ENCODE results near the gene WFDC12.

WFDC12 gene

DNA sequence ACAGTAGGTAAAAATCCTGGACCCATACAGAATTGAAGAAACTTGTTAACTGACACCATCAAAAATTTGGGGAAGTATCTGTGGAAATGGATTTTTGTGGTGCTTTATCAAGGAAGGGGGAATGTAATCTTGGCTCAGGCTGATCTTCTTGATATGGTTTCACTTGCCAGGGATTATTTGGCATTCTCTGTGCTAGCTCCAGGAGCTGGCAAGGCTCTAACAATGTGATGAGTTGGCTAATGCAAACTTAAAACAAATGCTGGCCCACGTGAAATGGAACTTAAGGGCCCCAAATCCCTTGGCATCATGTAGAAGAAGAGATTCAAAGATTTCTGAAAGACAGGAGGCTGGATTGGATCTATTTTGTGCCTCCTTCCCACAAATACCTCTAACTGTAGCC, 36.5 kb downstream of the WFDC12 start:
- DNase-seq, result no peak

DNA sequence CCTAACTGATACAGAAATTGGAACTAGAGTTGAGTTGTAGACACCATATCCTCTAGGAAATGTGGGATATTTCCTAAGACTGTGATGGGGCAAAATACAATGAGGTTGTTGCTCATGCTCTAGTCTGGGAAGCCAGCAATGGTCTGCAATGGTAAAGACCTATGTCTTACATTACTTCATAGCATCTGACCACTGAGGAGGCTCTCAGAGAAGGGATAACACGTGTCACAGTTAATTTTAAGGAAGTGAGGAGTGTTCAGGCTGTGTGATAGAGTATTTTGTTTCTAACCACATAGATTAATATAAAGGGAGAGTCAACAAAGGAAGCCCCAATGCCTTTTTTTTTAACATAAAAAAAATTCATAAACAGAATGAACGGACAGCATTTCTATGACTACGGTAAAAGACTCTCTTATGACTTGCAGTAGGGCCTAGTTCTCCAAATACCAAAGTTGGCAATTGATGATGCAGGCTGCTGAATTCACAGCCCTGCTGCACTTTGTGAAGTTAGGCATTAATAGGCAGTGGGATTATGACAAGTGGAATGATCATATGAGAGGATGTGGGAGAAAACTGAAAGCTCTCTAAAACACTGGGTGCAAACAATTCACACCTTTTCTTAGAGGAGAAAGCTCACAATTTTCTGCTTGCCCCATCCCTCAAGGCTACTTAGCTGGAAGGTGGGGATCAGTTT, 37.0 kb downstream of the WFDC12 start:
- no peak for DNase-seq

DNA sequence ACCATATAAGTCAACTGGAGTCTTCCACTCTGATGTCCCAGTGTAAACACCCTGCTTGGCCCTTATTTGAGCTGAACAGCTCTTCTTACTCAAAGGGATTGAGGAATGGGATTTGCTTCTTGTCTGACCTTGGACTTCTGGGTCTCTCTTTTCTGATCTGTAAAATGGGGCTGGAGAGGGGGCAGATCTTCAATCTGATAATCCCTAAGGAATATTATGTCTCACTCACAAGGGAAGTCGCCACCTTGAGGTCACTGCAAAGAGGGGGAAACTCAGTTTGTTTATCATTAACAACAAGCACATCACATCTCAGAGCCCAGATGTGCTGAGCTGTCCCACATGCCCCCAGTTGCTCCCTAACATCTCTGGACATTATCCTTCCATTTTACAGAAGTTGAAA, 38.4 kb downstream of the WFDC12 start:
- no peak for DNase-seq

DNA sequence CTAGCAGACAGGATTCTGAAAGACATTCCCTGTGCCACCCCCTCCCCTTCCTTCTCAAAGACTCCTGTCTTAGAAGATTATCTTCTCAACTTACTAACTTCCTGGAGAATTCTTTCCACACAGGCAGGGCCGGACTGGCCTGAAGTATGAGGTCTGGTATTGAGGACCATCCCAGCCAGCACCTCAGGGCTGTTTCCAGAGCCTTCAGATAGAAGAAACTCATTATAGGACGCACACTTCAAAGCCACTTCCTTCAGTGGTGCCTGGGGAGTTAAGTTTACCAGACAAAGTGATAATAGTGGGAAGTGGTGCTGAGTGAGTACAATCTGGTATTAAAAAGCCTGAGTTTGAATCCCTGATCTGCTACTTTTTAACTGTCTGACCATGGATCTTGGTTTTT, 39.0 kb downstream of the WFDC12 start:
- DNase-seq, result no peak

DNA sequence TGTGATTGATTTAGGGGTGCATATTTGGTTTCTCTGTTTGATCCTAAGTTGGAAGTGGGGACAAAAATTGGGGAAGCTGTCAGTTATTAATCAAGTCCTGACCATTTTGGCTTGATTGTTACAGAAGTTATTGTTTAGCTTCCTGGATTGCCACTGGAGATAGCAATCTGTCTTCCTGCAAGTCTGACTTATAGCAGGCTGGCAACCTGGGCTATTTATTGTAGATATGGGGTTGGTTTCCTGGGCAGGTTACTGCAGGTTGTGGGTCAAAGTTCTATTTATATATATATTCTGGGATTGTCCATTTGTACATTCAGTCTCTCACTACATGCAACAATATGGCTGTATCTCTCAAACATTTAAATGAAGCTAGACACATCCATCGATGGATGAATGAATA, 41.1 kb downstream of the WFDC12 start:
- no peak for DNase-seq

DNA sequence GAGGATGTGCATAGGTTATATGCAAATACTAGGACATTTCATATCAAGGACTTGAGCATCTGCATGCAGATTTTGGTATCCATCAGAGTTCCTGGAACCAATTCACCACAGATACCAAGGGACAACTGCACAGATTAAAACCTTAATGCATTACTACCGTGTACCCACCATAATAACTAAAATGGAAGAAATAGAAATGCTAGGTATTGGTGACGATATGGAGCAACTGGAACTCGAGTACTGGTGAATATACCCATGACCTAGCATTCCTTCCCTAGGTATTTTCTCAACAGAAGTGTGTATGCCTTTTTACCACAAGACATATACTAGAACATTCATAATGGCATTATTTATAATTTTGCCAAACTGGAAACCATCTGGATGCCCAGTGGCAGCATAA, 41.8 kb downstream of the WFDC12 start:
- no peak for DNase-seq

DNA sequence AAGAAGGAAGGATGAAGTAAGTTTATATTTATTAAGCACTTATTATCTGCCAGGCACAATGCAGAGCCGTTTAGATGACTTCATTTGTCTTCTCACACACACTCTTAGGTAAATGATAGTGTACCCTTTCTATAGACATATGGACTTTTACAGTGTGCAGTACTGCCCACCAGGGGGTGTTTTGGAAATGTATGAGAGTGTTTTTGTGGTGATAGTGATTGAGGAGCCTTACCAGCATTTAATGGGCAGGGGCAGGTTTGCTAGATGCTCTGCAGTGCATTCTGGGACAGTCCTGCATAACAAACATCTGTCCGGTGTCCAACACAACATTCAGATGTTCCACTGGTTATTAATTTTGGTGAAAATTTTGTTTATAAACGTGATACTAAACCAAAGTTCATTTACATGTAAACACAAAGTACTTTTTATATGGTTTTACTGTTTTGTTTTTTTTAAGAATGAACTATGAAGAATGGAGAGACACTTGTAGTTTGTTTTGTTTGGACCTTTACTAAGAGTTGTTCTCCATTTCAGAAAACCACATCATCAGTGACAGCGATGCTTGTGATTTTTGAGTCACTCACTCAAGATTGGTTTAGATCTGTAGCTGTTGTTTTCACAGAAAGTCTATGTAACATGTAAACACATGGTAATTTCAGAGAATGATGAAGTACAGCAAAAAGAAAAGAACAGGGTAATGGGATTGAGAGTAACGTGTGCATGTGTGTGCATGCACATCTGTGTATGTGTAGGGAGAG, 43.2 kb downstream of the WFDC12 start:
- DNase-seq, result peak; percentile 44

DNA sequence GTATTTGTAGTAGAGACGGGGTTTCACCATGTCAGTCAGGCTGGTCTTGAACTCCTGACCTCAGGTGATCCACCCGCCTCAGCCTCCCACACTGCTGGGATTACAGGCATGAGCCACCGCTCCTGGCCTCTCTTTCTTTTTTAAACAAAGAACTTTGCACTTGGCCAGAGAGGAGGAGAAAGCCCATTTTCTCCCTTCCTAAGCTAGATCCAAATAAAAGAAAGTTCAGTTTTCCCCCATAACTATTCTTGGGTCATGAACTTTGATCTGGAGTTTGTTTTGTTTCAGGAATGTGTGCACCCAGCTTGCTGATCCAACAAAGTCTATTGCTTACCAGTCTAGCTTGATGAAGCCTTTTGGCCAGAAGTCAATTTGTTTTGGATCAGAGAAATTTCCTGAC, 46.7 kb downstream of the WFDC12 start:
- no peak for DNase-seq

Data from HCEC 1CT (cell line).